Activated CD8-positive, alpha-beta T cell treated with anti-CD3 and anti-CD28 coated beads, Interleukin-2, amount 10 ng/mL, durations not matched to agents 7 days and 5 days (primary cell): ENCODE results near the gene FAM228B. TPM values are rescaled to one million over a fixed set of nuclear protein-coding genes. Genes with fewer than 3 reads are reported as not detected.
"Not testable (repeated sequence)": the region's sequence is repeated elsewhere in the genome, so short reads cannot be mapped to it uniquely, and the experiment has no call there.

Source experiments
- ATAC-seq: fragments of 150-1000 bp; cut with Tn5 transposase; one replicate; pipeline ENCODE4 v1.10.0; 2021; ENCODE audit warnings: moderate library complexity
- CTCF ChIA-PET: fragments of 350-600 bp; sonication (Branson Sonifier 250); formaldehyde crosslinking; loops from one replicate; lab custom pipeline; 2021; ENCODE audit warnings: antibody characterized with exemption; lab: Charles Lee
- POLR2A ChIA-PET: fragments of 350-600 bp; sonication (Branson Sonifier 250); formaldehyde crosslinking; loops from one replicate; lab custom pipeline; 2021; ENCODE audit warnings: antibody characterized with exemption; lab: Charles Lee
- DNase-seq: peaks from one replicate; pipeline ENCODE4 v3.0.0-alpha.2; 2020
- H3K27ac Mint-ChIP-seq: one replicate; pipeline ENCODE4 v1.8.0; 2021; ENCODE audit warnings: mild to moderate bottlenecking, mixed read lengths
- H3K27me3 Mint-ChIP-seq: one replicate; pipeline ENCODE4 v1.8.0; 2021; ENCODE audit warnings: low read depth, mixed read lengths
- H3K36me3 Mint-ChIP-seq: one replicate; pipeline ENCODE4 v1.8.0; 2021; ENCODE audit warnings: low read depth, mixed read lengths
- H3K4me1 Mint-ChIP-seq: one replicate; pipeline ENCODE4 v1.8.0; 2021; ENCODE audit warnings: low read depth, mixed read lengths
- H3K4me3 Mint-ChIP-seq: one replicate; pipeline ENCODE4 v1.8.0; 2021; ENCODE audit warnings: mild to moderate bottlenecking, mixed read lengths
- H3K9me3 Mint-ChIP-seq: one replicate; pipeline ENCODE4 v1.8.0; 2022; ENCODE audit warnings: mixed read lengths; ENCODE audit not compliant: insufficient read depth
- total RNA-seq, 2 experiments: library from RNA; stranded (reverse); gene quantifications; one replicate each; pipeline ENCODE4 v1.2.3, GENCODE V29; 2021

FAM228B gene
- total RNA-seq, 2 experiments from 2014 or later: 6.2 to 6.9 TPM

GRCh38 chr2:24183366-24184069, 60.2 kb downstream of the FAM228B start:
- POLR2A ChIA-PET: no interaction called here
- no peak for ATAC-seq

GRCh38 chr2:24189551-24189950, 66.3 kb downstream of the FAM228B start:
- no peak overlapping the region for H3K4me3 Mint-ChIP-seq
- DNase-seq: no peak
- no peak for ATAC-seq
- CTCF ChIA-PET: no interaction called here
- no peak overlapping the region for H3K27ac Mint-ChIP-seq
- H3K4me1 Mint-ChIP-seq: no peaks in the 10 kb centered on the region
- H3K9me3 Mint-ChIP-seq: no peaks in the 10 kb centered on the region
- POLR2A ChIA-PET: no interaction called here
- H3K36me3 Mint-ChIP-seq: no peaks in the 10 kb centered on the region
- H3K27me3 Mint-ChIP-seq: peaks cover 12% of the 10 kb centered on the region

More at GRCh38 chr2:24183366-24184069, 60.2 kb downstream of the FAM228B start:
- H3K27ac Mint-ChIP-seq: no peak overlapping the region
- H3K36me3 Mint-ChIP-seq: no peaks in the 10 kb centered on the region
- peaks cover 13% of the 10 kb centered on the region for H3K27me3 Mint-ChIP-seq
- H3K4me1 Mint-ChIP-seq: peaks cover 6% of the 10 kb centered on the region
- H3K9me3 Mint-ChIP-seq: no peaks in the 10 kb centered on the region
- CTCF ChIA-PET: interaction anchor here (0.9 kb wide), 1 partner anchor 19 kb away, joined by 3 read pairs; no protein-coding TSS in a partner anchor
- no peak overlapping the region for H3K4me3 Mint-ChIP-seq
- DNase-seq: no peak

GRCh38 chr2:24190503-24190902, 67.2 kb downstream of the FAM228B start:
- no peak overlapping the region for H3K27ac Mint-ChIP-seq
- CTCF ChIA-PET: no interaction called here

GRCh38 chr2:24191156-24191555, 67.9 kb downstream of the FAM228B start:
- ATAC-seq: no peak
- no peaks in the 10 kb centered on the region for H3K9me3 Mint-ChIP-seq
- peaks cover 12% of the 10 kb centered on the region for H3K27me3 Mint-ChIP-seq
- POLR2A ChIA-PET: interaction anchor here (0.9 kb wide), 1 partner anchor 10 kb away, joined by 3 read pairs; no protein-coding TSS in a partner anchor
- H3K36me3 Mint-ChIP-seq: no peaks in the 10 kb centered on the region
- no peak overlapping the region for H3K4me3 Mint-ChIP-seq
- H3K27ac Mint-ChIP-seq: no peak overlapping the region
- H3K4me1 Mint-ChIP-seq: no peaks in the 10 kb centered on the region
- no peak for DNase-seq
- CTCF ChIA-PET: no interaction called here

More at GRCh38 chr2:24190503-24190902, 67.2 kb downstream of the FAM228B start:
- no peak for DNase-seq
- H3K27me3 Mint-ChIP-seq: peaks cover 12% of the 10 kb centered on the region
- no peaks in the 10 kb centered on the region for H3K4me1 Mint-ChIP-seq
- POLR2A ChIA-PET: interaction anchor here (0.7 to 0.9 kb wide), 2 partner anchors 10 to 1911 kb away, joined by 3 read pairs; no protein-coding TSS in a partner anchor
- H3K4me3 Mint-ChIP-seq: no peak overlapping the region
- H3K9me3 Mint-ChIP-seq: no peaks in the 10 kb centered on the region
- H3K36me3 Mint-ChIP-seq: no peaks in the 10 kb centered on the region
- no peak for ATAC-seq

- H3K4me1 Mint-ChIP-seq: no peaks in the 10 kb centered on the region
- DNase-seq: no peak
- ChIA-PET POLR2A (no interaction called here), CTCF (no interaction called here)
- H3K27me3 Mint-ChIP-seq: peaks cover 14% of the 10 kb centered on the region
- H3K27ac Mint-ChIP-seq: no peak overlapping the region
- H3K36me3 Mint-ChIP-seq: no peaks in the 10 kb centered on the region
- no peak for ATAC-seq
- no peak overlapping the region for H3K4me3 Mint-ChIP-seq
- H3K9me3 Mint-ChIP-seq: no peaks in the 10 kb centered on the region
Measured at GRCh38 chr2:24191848-24192247, 68.6 kb downstream of the FAM228B start.

GRCh38 chr2:24197213-24197612, 73.9 kb downstream of the FAM228B start:
- POLR2A ChIA-PET: not testable (repeated sequence)

GRCh38 chr2:24199968-24200590, 76.8 kb downstream of the FAM228B start:
- peaks cover 18% of the 10 kb centered on the region for H3K36me3 Mint-ChIP-seq
- CTCF ChIA-PET: no interaction called here
- H3K9me3 Mint-ChIP-seq: no peaks in the 10 kb centered on the region
- DNase-seq (no peak), ATAC-seq (no peak)
- no peak overlapping the region for H3K4me3 Mint-ChIP-seq
- no peak overlapping the region for H3K27ac Mint-ChIP-seq
- H3K4me1 Mint-ChIP-seq: no peaks in the 10 kb centered on the region
- POLR2A ChIA-PET: no interaction called here
- peaks cover 3% of the 10 kb centered on the region for H3K27me3 Mint-ChIP-seq

More at GRCh38 chr2:24197213-24197612, 73.9 kb downstream of the FAM228B start:
- H3K4me3 Mint-ChIP-seq, CTCF ChIA-PET, DNase-seq, H3K9me3 Mint-ChIP-seq, ATAC-seq, H3K27ac Mint-ChIP-seq, H3K27me3 Mint-ChIP-seq, H3K36me3 Mint-ChIP-seq, H3K4me1 Mint-ChIP-seq: not testable (repeated sequence)

- peaks cover 23% of the 10 kb centered on the region for H3K36me3 Mint-ChIP-seq
- CTCF ChIA-PET: no interaction called here
- POLR2A ChIA-PET: no interaction called here
Measured at GRCh38 chr2:24200799-24201198, 77.5 kb downstream of the FAM228B start.

GRCh38 chr2:24203029-24203786, 79.9 kb downstream of the FAM228B start:
- CTCF ChIA-PET: interaction anchor here (0.7 kb wide), 1 partner anchor 119 kb away, joined by 3 read pairs; the partner anchor contains the start of gene TP53I3
- POLR2A ChIA-PET: no interaction called here
- Mint-ChIP-seq H3K9me3 (no peaks in the 10 kb centered on the region), H3K4me1 (no peaks in the 10 kb centered on the region), H3K27me3 (no peaks in the 10 kb centered on the region), H3K36me3 (peaks cover 28% of the 10 kb centered on the region), H3K27ac (no peak overlapping the region), H3K4me3 (no peak overlapping the region)
- ATAC-seq (no peak), DNase-seq (no peak)

More at GRCh38 chr2:24200799-24201198, 77.5 kb downstream of the FAM228B start:
- DNase-seq (no peak), ATAC-seq (no peak)
- Mint-ChIP-seq H3K27me3 (peaks cover 3% of the 10 kb centered on the region), H3K9me3 (no peaks in the 10 kb centered on the region), H3K4me3 (no peak overlapping the region), H3K27ac (no peak overlapping the region), H3K4me1 (no peaks in the 10 kb centered on the region)

- no peak overlapping the region for H3K4me3 Mint-ChIP-seq
- POLR2A ChIA-PET: no interaction called here
- H3K27me3 Mint-ChIP-seq: no peaks in the 10 kb centered on the region
- peaks cover 30% of the 10 kb centered on the region for H3K36me3 Mint-ChIP-seq
- no peaks in the 10 kb centered on the region for H3K4me1 Mint-ChIP-seq
- CTCF ChIA-PET: interaction anchor here (0.7 kb wide), 1 partner anchor 119 kb away, joined by 3 read pairs; the partner anchor contains the start of gene TP53I3
- no peak for DNase-seq
- no peak overlapping the region for H3K27ac Mint-ChIP-seq
- no peak for ATAC-seq
- no peaks in the 10 kb centered on the region for H3K9me3 Mint-ChIP-seq
Measured at GRCh38 chr2:24203787-24204150, 80.5 kb downstream of the FAM228B start.

- no peaks in the 10 kb centered on the region for H3K4me1 Mint-ChIP-seq
- ChIA-PET CTCF (no interaction called here), POLR2A (no interaction called here)
- peaks cover 33% of the 10 kb centered on the region for H3K36me3 Mint-ChIP-seq
- DNase-seq (no peak), ATAC-seq (no peak)
- H3K9me3 Mint-ChIP-seq: no peaks in the 10 kb centered on the region
- H3K27ac Mint-ChIP-seq: no peak overlapping the region
- H3K27me3 Mint-ChIP-seq: no peaks in the 10 kb centered on the region
- no peak overlapping the region for H3K4me3 Mint-ChIP-seq
Measured at GRCh38 chr2:24204505-24204904, 81.2 kb downstream of the FAM228B start.
